Esophagus muscularis mucosa (tissue), 3 donors: ENCODE results near the gene DAAM1.

Source experiments
- POLR2A ChIP-seq: fragments of 450-650 bp; IDR thresholded peaks from one replicate; pipeline ENCODE4 v1.6.1; 2017; ENCODE audit warnings: antibody characterized with exemption, moderate library complexity, mild to moderate bottlenecking, low read depth
- POLR2AphosphoS5 ChIP-seq, 2 donors: sonication (generic); formaldehyde crosslinking; IDR thresholded peaks; one replicate each; pipeline ENCODE4 v1.6.1; 2017; ENCODE audit warnings: antibody characterized with exemption in 2 of 2
- TF ChIP-seq, protein P1 (sequence below), 3 experiments: fragments of 200-600 bp in 2 of 3; fragments of 450-650 bp in 1 of 3; sonication (generic) in 2 of 3; IDR thresholded peaks; one replicate each; pipeline ENCODE4 v1.5.1; 2017 to 2019; ENCODE audit warnings: antibody characterized with exemption in 3 of 3, mild to moderate bottlenecking in 2 of 3, moderate library complexity in 1 of 3

DNA sequence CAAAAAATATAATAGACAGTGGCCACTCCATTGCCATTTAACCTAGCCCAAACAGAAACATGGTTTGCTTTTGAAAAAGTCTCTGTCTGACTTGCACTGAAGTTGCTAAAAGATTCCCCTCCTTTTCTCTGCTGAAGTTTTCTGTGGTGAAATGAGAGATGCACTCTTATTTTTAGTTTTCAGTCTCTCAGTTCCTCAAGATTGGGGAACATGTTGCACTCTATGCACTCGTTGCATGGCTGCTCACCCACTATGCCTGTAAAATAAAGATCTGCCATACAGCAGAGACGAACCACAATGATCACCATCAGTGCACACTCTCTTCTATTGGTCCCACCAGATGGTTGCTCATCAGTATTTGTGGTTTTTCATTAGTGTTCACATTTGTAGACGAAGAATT lies 13.1 kb upstream of the DAAM1 start:
- TF ChIP-seq, protein P1, sequence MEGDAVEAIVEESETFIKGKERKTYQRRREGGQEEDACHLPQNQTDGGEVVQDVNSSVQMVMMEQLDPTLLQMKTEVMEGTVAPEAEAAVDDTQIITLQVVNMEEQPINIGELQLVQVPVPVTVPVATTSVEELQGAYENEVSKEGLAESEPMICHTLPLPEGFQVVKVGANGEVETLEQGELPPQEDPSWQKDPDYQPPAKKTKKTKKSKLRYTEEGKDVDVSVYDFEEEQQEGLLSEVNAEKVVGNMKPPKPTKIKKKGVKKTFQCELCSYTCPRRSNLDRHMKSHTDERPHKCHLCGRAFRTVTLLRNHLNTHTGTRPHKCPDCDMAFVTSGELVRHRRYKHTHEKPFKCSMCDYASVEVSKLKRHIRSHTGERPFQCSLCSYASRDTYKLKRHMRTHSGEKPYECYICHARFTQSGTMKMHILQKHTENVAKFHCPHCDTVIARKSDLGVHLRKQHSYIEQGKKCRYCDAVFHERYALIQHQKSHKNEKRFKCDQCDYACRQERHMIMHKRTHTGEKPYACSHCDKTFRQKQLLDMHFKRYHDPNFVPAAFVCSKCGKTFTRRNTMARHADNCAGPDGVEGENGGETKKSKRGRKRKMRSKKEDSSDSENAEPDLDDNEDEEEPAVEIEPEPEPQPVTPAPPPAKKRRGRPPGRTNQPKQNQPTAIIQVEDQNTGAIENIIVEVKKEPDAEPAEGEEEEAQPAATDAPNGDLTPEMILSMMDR (IDR thresholded peaks at IDR 0.05) = no peak
- TF ChIP-seq POLR2A = no peak
- no peak for TF ChIP-seq POLR2AphosphoS5 (IDR thresholded peaks at IDR 0.05)
